Stimulated activated CD8-positive, alpha-beta memory T cell treated with anti-CD3 and anti-CD28 coated beads, Interleukin-7, amount 100 ng/mL, for 1 hour (primary cell): ENCODE results near the gene MYO15A.
A peak's percentile ranks its signal among the peaks of the same experiment; 100 is the strongest.

Experiments used
- DNase-seq, 2 donors: peaks; one replicate each; pipeline ENCODE4 v3.0.0-alpha.2; 2020; ENCODE audit warnings: low read depth in 2 of 2

The MYO15A gene

DNA sequence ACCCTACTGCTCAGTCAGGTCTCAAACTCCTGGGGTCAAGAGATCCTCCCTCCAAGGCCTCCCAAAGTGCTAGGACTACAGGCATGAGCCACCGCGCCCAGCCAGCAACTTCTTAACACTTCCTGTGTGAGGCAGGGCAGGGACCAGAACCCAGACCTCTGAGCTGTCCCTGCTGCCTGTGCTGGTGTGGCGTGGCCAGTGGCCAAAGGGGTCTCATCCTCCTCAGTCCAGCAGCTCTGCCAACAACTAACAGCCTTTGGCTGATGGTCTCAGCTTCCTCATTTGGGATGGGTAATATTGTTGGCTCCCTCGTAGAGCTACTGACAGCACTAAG lies 115.5 kb downstream of the MYO15A start:
- no peak for DNase-seq

DNA sequence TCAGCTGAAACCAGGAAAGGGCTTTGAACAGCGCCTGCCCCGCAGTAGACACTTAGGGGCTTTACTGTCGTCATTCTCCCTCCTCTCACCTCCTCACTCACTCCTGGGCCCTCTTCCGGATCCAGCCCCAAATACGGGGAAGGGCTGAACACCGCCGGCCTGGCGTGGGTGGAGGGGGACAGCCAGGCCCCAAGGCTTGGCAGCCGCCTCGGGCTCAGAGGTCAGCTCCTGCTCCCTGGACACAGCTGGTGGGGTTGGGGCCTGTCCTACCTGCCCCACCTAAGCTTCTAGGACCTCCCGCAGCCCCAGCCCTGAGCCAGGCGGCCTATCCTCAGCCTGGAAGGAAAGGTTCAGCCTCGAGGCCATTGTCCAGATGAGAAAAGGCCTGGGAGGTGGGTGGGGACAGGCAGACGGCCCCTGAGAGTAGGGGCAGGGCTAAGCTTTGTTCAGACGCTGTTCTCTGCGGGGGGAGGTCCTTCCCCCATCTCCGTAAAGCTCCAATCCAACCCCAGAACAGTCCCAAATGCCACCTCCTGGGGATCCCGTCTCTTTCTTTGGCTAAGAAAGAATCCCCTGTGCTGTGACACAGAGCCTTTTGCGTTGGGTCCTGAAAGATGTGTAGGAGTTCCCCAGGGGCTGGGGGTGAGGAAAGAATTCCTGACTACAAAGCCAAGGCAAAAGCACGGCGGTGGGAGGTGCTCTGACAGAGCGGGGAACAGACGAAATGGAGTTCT lies 116.0 kb downstream of the MYO15A start:
- DNase-seq: no peak

DNA sequence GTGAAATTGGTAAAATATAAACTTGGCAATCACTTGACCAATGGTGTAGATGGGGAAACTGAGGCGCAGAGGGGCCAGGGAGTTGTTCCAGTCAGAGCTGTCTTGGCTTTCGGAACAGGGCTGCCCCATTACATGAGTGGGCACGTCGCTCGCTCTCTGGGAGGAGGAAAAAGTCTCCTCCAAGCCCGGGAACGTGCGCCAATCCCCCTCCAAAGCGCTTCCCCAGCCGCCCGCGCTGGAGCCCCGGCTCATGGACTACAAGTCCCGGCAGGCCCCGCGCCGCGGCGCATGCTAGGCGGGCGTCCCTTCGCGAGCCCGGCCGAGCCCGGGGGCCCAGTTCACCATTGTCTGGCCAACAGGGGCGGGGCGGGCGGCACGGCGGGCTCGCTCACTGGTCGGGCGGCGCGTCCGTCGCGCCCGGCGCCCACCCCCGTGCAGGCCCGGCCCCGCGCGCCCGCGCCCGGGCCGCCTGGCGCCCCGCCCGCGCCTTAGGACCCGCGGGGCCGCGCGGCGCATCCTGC lies 116.6 kb downstream of the MYO15A start, which contains the start of gene LLGL1:
Gene LLGL1, plus strand, starts transcription at position 515 of the 521 bp plus-strand sequence. CDS start 48 bp downstream, outside the sequence.
- peak; percentile 89 to 93 for DNase-seq

DNA sequence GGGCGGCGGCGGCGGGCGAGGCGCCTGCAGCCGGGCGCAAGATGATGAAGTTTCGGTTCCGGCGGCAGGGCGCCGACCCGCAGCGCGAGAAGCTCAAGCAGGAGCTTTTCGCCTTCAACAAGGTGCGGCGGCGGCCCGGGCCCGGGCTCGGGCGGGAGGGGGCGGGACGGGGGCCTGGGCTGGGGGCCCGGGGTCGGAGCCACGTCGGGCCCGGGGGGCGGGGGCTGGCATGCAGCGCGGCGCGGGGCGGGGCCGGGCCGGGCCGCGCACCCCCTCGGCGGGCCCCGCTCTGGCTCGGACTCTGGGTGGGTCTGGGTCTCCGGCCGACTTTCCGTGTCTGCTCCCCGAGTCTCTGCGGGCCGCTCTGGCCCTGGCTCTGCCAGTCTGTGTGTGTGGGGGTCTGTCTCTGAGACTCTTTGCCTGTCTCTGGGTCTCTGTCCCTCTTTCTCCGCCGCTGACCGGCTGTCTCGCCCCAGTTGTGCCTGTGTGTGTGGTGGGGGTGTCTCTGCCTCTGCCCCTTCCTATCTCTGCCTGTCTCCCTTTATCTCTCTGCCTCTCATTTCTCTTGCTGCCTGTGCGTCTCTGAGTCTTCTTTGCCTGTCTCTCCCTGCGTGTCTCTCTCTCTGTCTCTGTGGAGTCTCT lies 117.2 kb downstream of the MYO15A start:
- DNase-seq: peak in 1 of 2 donors; percentile 14

DNA sequence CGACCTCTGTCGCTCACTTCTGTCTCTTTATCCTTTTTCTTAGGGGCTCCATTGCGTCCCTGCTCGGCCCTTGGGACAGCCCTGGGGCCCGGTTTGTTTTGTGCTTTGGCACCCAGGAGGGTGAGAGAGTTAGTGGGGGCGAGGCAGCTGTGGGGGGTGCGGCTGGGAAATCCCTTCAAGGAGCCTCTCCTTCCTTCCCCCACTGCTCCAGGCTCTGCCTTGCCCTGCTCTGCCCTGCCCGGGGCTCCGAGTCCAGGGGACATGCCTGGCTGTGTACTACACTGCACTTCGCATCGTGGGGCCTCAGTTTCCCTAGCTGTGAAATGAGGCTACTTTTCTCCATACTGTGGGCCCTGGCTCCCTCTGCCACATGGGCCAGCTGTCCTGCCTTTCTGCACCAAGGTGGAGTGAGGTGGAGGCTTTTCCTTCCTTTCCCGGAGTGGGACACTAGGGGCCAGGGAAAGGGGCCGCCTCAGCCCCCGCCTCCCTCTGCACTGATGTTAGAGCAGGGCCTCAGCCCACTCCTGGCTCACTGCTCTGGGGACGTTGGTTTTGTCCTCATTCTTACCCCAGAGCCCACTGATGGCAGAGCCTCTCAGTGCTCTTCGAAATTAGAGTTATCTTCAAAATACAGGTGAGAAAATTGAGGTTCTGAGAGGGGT lies 117.9 kb downstream of the MYO15A start:
- no peak for DNase-seq

DNA sequence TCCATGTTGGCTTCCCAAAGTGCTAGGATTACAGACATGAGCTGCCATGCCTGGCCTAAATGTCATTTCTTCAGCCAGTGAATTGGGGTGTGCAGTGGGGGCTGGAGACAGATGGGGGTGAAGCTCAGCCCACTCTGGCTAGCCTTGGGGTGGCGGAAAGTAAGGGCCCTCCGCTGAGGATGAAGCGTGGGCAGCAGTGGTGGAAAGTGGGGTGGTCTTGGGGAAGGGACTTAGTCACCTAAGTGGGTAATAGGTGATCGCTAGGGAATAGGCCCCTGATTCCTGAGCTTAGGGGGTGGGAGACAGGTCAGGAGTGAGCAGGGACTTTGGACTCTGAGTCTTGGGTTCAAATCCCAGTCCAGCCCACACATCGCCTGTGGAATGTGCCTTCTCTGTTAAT lies 119.1 kb downstream of the MYO15A start:
- no peak for DNase-seq

DNA sequence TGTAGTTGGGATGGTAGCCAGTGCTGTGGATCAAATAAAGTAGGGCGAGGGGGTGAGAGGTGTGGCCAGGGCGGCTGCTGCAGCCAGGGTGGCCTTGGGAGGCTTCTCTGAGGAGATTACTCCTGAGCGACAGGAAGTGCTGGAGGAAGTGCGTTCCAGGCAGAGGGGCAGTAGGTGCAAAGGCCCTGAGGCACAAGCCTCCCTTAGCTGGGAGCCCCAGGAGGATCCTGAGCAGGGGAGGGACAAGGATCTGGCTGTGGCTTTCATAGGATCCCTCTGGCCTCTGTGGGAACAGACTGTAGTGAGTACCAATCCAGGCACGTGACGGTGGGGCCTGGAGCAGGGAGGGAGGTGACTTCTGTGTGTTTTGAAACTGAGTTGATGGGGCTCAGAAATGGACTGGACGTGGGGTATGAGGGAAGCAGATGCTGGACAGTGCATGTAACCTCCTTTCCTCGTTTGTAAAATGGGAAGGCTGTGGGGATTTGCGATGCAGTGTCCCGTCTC lies 119.7 kb downstream of the MYO15A start:
- DNase-seq: no peak

DNA sequence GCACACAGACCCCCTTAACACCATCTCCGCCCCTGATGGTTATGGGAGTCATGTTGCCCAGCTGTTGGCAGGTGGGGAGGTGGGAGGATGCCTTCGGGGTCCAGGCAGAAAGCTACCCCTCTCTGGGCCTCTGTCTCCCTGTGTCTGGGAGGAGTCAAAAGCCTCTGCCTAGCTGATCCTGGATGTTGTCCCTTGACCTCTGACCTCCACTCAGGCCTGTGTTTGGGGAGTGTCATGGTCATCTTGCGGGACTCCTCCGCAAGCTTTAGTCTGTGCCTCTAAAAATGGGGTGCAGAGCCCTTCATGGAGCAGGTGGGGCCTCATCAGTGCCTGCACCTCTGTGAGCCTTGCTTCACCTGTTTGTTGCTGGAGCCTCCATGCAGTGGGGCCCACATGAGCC lies 120.7 kb downstream of the MYO15A start:
- DNase-seq: no peak
